Coronary artery (tissue), 2 donors: ENCODE results near the gene BLOC1S4.
A peak's percentile ranks its signal among the peaks of the same experiment; 100 is the strongest.

Experiments
- DNase-seq: peaks from one replicate; pipeline ENCODE4 v3.0.0-alpha.2; 2017; ENCODE audit warnings: low spot score
- H3K27ac ChIP-seq, 2 donors: fragments of 200-600 bp; sonication (generic); one replicate each; pipeline ENCODE4 v1.5.1; 2016 to 2019
- H3K4me3 ChIP-seq: fragments of 200-600 bp; sonication (generic); 2 replicates; pipeline ENCODE4 v1.5.1; 2016; ENCODE audit warnings: mild to moderate bottlenecking, moderate library complexity
- CTCF ChIP-seq: fragments of 200-600 bp; sonication (generic); IDR thresholded peaks from one replicate; pipeline ENCODE4 v1.5.1; 2019; ENCODE audit warnings: antibody characterized with exemption

Gene BLOC1S4

GRCh38 chr4:6710282-6710681 lies 5.7 kb upstream of the BLOC1S4 start:
- no peak for DNase-seq
- TF ChIP-seq CTCF = no peak
- peak overlapping the region; percentile 79 for H3K4me3 ChIP-seq
- H3K27ac ChIP-seq = peak overlapping the region; percentile 76 to 86

GRCh38 chr4:6710996-6711395 lies 5.0 kb upstream of the BLOC1S4 start:
- DNase-seq = no peak
- Histone ChIP-seq H3K4me3 (no peak overlapping the region), H3K27ac (no peak overlapping the region)
- no peak for TF ChIP-seq CTCF

- TF ChIP-seq CTCF = no peak
- no peak overlapping the region for H3K4me3 ChIP-seq
- DNase-seq = no peak
- no peak overlapping the region for H3K27ac ChIP-seq
Observed at GRCh38 chr4:6714954-6715353, 1.0 kb upstream of the BLOC1S4 start.

- no peak for DNase-seq
- TF ChIP-seq CTCF = no peak
- peak overlapping the region; percentile 68 to 98 for H3K27ac ChIP-seq
- H3K4me3 ChIP-seq = peak overlapping the region; percentile 94
Observed at GRCh38 chr4:6715704-6716017, 313 bp upstream of the BLOC1S4 start.

- no peak for DNase-seq
- no peak for TF ChIP-seq CTCF
Observed at GRCh38 chr4:6716958-6717655, 1.1 kb downstream of the BLOC1S4 start.

GRCh38 chr4:6718932-6719610 lies 3.1 kb downstream of the BLOC1S4 start:
- H3K4me3 ChIP-seq = no peak overlapping the region
- TF ChIP-seq CTCF = no peak
- no peak overlapping the region for H3K27ac ChIP-seq
- DNase-seq = no peak

More at GRCh38 chr4:6716958-6717655, 1.1 kb downstream of the BLOC1S4 start:
- H3K4me3 ChIP-seq = peak overlapping the region; percentile 94
- H3K27ac ChIP-seq = peak overlapping the region in 1 of 2 donors; percentile 98

GRCh38 chr4:6719611-6720179 lies 3.7 kb downstream of the BLOC1S4 start:
- H3K4me3 ChIP-seq = no peak overlapping the region
- TF ChIP-seq CTCF = no peak
- H3K27ac ChIP-seq = no peak overlapping the region
- no peak for DNase-seq
